MV-4-11 (cell line): Measurements from ENCODE around the gene PLSCR3.
A peak's percentile ranks its signal among the peaks of the same experiment; 100 is the strongest.

ENCODE experiments used
- DNase-seq: peaks from one replicate; lab custom pipeline; 2025; lab: John Stamatoyannopoulos, UW

PLSCR3 gene

DNA sequence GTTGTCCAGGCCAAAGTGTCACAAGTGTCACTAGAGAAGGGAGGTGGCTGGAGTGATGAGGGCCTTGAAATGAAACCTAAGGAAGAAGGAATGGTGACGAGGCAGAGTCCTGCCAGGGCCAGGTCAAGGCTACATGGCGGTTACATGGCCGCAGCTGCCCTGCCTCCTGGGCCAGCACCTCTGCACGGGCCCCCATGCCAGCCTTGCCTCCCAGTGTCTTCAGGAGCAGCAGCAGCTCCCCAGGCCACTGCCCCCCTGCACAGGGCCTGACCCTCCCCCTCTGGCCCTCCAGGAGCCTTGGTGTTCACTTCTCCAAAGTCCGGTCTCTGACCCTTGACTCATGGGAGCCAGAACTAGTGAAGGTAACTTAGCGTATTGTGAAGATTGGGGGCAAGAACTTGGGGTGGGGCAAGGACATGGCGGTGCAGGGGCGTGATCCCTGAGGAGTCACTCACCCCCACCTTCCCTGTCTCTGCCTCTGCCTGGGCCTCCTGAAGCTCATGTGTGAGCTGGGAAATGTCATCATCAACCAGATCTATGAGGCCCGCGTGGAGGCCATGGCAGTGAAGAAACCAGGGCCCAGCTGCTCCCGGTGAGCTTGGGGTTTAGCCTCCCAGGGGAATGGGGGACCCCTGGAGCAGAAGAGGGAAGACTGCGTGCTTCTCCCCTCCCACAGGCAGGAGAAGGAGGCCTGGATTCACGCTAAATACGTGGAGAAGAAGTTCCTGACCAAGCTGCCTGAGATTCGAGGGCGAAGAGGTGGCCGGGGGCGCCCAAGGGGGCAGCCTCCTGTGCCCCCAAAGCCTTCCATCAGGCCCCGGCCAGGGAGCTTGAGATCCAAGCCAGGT is 46.5 kb downstream of the PLSCR3 start:
- no peak for DNase-seq

DNA sequence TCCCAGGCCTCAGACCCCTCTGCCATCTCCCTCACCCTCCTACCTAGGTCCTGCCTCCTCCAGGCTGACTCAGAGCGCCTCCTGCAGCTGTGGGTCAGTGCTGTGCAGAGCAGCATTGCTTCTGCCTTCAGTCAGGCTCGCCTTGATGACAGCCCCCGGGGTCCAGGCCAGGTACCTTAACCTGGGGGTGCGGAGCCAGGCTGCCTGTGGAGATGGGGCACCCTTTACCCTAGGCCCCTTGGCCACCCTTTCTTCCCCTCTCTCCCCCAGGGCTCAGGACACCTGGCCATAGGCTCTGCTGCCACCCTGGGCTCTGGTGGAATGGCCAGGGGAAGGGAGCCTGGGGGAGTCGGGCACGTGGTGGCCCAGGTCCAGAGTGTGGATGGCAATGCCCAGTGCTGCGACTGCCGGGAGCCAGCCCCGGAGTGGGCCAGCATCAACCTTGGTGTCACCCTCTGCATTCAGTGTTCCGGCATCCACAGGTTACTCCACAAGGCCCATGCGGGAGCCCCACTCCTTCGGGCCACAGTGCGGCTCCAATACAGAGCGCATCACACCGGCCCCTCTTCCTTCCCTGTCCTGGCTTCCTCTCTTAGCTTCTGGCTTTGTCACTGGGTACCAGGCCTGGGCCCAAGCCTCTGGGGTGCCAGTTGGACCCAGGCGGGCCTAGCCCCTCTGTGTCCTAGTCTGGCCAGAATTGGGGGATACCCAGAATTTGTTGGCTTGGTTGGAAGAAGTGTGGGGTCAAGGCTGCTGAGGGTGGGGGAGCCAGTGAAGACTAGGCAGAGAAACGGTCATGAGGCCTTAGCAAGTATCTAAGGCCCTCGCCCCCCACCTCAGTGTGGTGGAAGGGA is 47.3 kb downstream of the PLSCR3 start:
- DNase-seq = no peak

DNA sequence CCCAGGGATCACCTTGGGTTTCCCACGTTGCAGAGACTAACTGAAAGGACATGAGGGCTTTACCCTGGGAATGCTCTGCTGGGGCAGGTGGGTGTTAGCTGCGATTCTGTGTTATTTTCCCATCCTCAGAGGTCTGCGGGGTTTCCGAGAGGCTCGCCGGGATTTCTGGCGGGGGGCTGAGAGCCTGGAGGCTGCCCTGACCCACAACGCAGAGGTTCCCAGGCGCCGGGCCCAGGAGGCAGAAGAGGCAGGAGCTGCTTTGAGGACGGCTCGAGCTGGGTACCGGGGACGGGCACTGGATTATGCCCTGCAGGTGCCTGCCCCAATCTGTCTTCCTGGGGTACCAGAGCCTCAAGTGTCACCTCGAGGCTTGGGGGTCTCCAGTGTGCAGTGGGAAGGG is 51.1 kb downstream of the PLSCR3 start:
- DNase-seq = no peak

DNA sequence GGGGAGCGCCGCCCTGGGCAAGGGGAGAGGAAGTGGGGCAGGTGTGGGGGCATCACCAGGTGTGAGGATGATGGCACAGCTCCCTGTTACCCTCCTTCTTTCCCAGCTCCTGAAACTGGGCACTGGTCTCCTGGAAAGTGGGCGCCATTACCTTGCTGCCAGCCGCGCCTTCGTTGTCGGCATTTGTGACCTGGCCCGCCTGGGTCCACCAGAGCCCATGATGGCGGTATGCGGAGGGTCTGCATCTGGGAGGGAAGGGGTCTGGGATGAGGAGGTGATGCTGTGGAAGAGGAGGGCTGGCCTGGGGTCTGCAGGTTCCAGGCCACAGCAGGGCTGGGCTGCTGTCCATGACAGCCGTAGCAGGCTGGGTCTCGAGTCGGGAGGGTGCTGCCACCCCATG is 52.5 kb downstream of the PLSCR3 start:
- no peak for DNase-seq

DNA sequence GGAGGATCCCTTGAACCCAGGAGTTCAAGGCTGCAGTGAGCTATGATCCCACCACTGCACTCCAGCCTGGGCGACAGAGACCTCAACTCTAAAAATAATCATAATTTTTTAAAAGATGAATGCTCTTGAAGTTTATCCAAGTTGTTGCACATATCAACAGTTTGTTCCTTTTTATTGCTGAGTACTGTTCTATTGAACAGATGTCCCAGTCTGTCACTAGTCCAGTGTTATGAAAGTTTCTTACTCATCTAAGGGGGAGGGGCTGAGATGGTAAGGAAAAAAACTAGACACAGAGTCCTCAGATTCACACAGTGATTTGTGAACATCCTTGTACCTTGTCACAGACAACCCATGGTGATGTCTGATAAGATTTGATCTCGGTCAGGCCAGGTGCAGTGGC is 54.1 kb downstream of the PLSCR3 start:
- DNase-seq = peak; percentile 50
